ENCODE results near the gene TOP3B. TPM values are rescaled to one million over a fixed set of nuclear protein-coding genes. Genes with fewer than 3 reads are reported as not detected.
A peak's percentile ranks its signal among the peaks of the same experiment; 100 is the strongest.

Gene TOP3B
- polyA plus RNA-seq, 3 donors = 9.0 to 31.9 (median 9.5) TPM

DNA sequence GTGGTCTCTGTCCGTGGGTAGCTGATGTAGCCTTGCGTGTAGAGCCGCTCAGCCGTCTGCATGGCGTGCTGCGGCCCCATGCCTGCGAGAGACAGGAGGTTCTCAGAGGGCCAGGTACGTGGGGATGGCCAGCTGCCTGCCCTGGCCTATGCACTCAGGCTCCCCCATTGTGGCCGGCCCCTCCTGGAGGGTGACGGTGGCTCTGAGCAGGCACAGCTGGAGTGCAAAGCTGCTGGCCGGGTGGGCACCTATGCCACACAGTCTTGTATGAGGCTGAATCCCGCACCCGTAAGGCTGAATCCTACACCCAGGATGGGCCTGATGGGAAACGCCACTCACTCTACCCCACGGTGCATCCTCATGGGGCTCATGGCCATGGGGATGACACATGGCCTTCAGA lies 18.4 kb downstream of the TOP3B start:
- Histone ChIP-seq H3K4me3 (replicated peaks in 1 of 3; ENCODE audit: low read depth in 2 of 3, low read length in 3 of 3) (no peak overlapping the region), H3K27me3 (ENCODE audit: control insufficient read depth in 2 of 2, insufficient read depth in 2 of 2, low read length in 2 of 2) (no peaks in the 10 kb centered on the region), H3K9ac (ENCODE audit: insufficient read depth, low read length, poor library complexity, severe bottlenecking) (no peak overlapping the region), H3K36me3 (replicated peaks in 1 of 2; ENCODE audit: control insufficient read depth in 1 of 2, insufficient read depth in 2 of 2, low read length in 2 of 2) (peaks cover 94 to 100% of the 10 kb centered on the region in 2 donors), H3K4me1 (ENCODE audit: control insufficient read depth in 1 of 2, insufficient read depth in 2 of 2, low read length in 2 of 2) (no peaks in the 10 kb centered on the region), H3K4me2 (replicated peaks; ENCODE audit: extremely low read depth, low read length, poor library complexity, severe bottlenecking) (no peak overlapping the region), H3K9me3 (replicated peaks in 1 of 2; ENCODE audit: control insufficient read depth in 1 of 2, insufficient read depth in 1 of 2, low read length in 2 of 2) (no peaks in the 10 kb centered on the region), H4K20me1 (ENCODE audit: insufficient read depth, low read length) (no peaks in the 10 kb centered on the region), H2AFZ (ENCODE audit: insufficient read depth, low read depth, low read length, poor library complexity, severe bottlenecking) (no peak overlapping the region), H3K27ac (ENCODE audit: low read depth in 1 of 2, low read length in 2 of 2) (no peak overlapping the region), H3K79me2 (ENCODE audit: insufficient read depth, low read length) (no peaks in the 10 kb centered on the region)
- Mint-ChIP-seq H3K4me3 (no peak overlapping the region), H3K27me3 (ENCODE audit: low read depth in 3 of 3) (no peaks in the 10 kb centered on the region), H3K9me3 (no peaks in the 10 kb centered on the region), H3K4me1 (peaks cover 3% of the 10 kb centered on the region), H3K27ac (peak overlapping the region in 1 of 7 donors; percentile 28), H3K36me3 (peaks cover 76 to 99% of the 10 kb centered on the region in 2 donors)
- DNase-seq = no peak
- no peak for TF ChIP-seq CTCF (IDR thresholded peaks at IDR 0.05)
- WGBS (ENCODE audit: insufficient coverage) = over 99% methylated on average over 13 of the region's 15 CpGs
- intact Hi-C loops (cut with micrococcal nuclease) = no loop called here

- TF ChIP-seq CTCF (IDR thresholded peaks at IDR 0.05) = no peak
- Histone ChIP-seq H3K4me3 (replicated peaks in 1 of 3; ENCODE audit: low read depth in 2 of 3, low read length in 3 of 3) (no peak overlapping the region), H3K27me3 (ENCODE audit: control insufficient read depth in 2 of 2, insufficient read depth in 2 of 2, low read length in 2 of 2) (no peaks in the 10 kb centered on the region), H3K4me1 (ENCODE audit: control insufficient read depth in 1 of 2, insufficient read depth in 2 of 2, low read length in 2 of 2) (no peaks in the 10 kb centered on the region), H3K79me2 (ENCODE audit: insufficient read depth, low read length) (no peaks in the 10 kb centered on the region), H3K9me3 (replicated peaks in 1 of 2; ENCODE audit: control insufficient read depth in 1 of 2, insufficient read depth in 1 of 2, low read length in 2 of 2) (no peaks in the 10 kb centered on the region), H3K27ac (ENCODE audit: low read depth in 1 of 2, low read length in 2 of 2) (no peak overlapping the region), H3K9ac (ENCODE audit: insufficient read depth, low read length, poor library complexity, severe bottlenecking) (no peak overlapping the region), H4K20me1 (ENCODE audit: insufficient read depth, low read length) (no peaks in the 10 kb centered on the region), H3K4me2 (replicated peaks; ENCODE audit: extremely low read depth, low read length, poor library complexity, severe bottlenecking) (no peak overlapping the region), H3K36me3 (replicated peaks in 1 of 2; ENCODE audit: control insufficient read depth in 1 of 2, insufficient read depth in 2 of 2, low read length in 2 of 2) (peaks cover 96 to 100% of the 10 kb centered on the region in 2 donors), H2AFZ (ENCODE audit: insufficient read depth, low read depth, low read length, poor library complexity, severe bottlenecking) (no peak overlapping the region)
- WGBS (ENCODE audit: insufficient coverage) = over 99% methylated on average over 14 of the region's 19 CpGs
- Mint-ChIP-seq H3K36me3 (peaks cover 78 to 99% of the 10 kb centered on the region in 2 donors), H3K27me3 (ENCODE audit: low read depth in 3 of 3) (no peaks in the 10 kb centered on the region), H3K27ac (peak overlapping the region in 1 of 7 donors; percentile 28), H3K4me1 (peaks cover 3% of the 10 kb centered on the region), H3K9me3 (no peaks in the 10 kb centered on the region), H3K4me3 (no peak overlapping the region)
- intact Hi-C loops (cut with micrococcal nuclease) = no loop called here
- DNase-seq = no peak
These were observed 18.8 kb downstream of the TOP3B start for GRCh38 chr22:21963790-21964211.
